ENCODE data around the gene PPP1R17. TPM values are rescaled to one million over a fixed set of nuclear protein-coding genes. Genes with fewer than 3 reads are reported as not detected.

PPP1R17 gene
- total and polyA plus RNA-seq, 2 donors (not counting 1 experiment from before 2014, with no cell fraction given) = 0.20 TPM; not detected in 1

DNA sequence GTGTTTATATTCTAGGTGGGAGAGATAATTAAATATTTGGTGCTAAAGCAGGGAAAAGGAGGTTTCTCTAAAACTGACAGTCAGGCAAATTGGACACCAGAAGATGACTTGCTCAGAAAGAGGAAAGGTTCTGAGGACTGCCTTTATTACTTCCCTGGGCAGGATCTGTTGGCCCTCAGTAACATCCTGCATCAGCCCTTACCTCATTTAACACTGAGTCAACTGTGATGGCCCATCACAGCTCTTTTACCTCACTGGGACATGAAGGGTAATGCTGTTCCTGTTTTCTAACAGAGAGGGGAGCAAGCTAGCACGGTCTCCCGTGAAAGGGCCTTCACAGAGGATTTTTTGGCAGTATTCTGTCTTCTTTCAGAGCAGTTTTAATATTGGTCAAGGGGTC lies 12.0 kb downstream of the PPP1R17 start:
- ChIA-PET CTCF (no interaction called here), POLR2A (no interaction called here)
- DNase-seq = no peak
- no peak for TF ChIP-seq EZH2 (IDR thresholded peaks at IDR 0.05; ENCODE audit: borderline replicate concordance, insufficient read depth, low read depth, low read length, poor library complexity, severe bottlenecking)
- TF ChIP-seq, protein P1, sequence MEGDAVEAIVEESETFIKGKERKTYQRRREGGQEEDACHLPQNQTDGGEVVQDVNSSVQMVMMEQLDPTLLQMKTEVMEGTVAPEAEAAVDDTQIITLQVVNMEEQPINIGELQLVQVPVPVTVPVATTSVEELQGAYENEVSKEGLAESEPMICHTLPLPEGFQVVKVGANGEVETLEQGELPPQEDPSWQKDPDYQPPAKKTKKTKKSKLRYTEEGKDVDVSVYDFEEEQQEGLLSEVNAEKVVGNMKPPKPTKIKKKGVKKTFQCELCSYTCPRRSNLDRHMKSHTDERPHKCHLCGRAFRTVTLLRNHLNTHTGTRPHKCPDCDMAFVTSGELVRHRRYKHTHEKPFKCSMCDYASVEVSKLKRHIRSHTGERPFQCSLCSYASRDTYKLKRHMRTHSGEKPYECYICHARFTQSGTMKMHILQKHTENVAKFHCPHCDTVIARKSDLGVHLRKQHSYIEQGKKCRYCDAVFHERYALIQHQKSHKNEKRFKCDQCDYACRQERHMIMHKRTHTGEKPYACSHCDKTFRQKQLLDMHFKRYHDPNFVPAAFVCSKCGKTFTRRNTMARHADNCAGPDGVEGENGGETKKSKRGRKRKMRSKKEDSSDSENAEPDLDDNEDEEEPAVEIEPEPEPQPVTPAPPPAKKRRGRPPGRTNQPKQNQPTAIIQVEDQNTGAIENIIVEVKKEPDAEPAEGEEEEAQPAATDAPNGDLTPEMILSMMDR (IDR thresholded peaks at IDR 0.05) = no peak
- intact Hi-C loops (cut with micrococcal nuclease) = no loop called here
- no peak for ATAC-seq (ENCODE audit: low read depth)
- no peaks in the 10 kb centered on the region for H3K79me2 ChIP-seq (ENCODE audit: control insufficient read depth, insufficient read depth, low read length)
- H4K20me1 ChIP-seq (ENCODE audit: control insufficient read depth, insufficient read depth, low read length, poor library complexity, severe bottlenecking) = no peaks in the 10 kb centered on the region
- Mint-ChIP-seq H3K4me1 (peaks cover 6% of the 10 kb centered on the region), H3K27ac (no peak overlapping the region), H3K9me3 (ENCODE audit: insufficient read depth) (no peaks in the 10 kb centered on the region), H3K27me3 (no peaks in the 10 kb centered on the region), H3K4me3 (no peak overlapping the region)
- no peak overlapping the region for H3K9ac ChIP-seq (ENCODE audit: low read length)
- H3K4me1 ChIP-seq (ENCODE audit: control insufficient read depth in 2 of 2, insufficient read depth in 2 of 2, low read length in 2 of 2) = no peaks in the 10 kb centered on the region
- H3K36me3 ChIP-seq (replicated peaks in 1 of 2; ENCODE audit: control extremely low read depth in 1 of 2, control insufficient read depth in 1 of 2, extremely low read depth in 1 of 2, insufficient read depth in 2 of 2, low read length in 1 of 2) = no peaks in the 10 kb centered on the region
- H3K27me3 ChIP-seq (replicated peaks in 1 of 4; ENCODE audit: control extremely low read depth in 1 of 4, control insufficient read depth in 3 of 4, insufficient read depth in 4 of 4, low read length in 3 of 4) = no peaks in the 10 kb centered on the region
- no peak overlapping the region for H2AFZ ChIP-seq (ENCODE audit: insufficient read depth, low read depth, low read length, poor library complexity, severe bottlenecking)
- no peak overlapping the region for H3K4me3 ChIP-seq (ENCODE audit: control extremely low read depth in 1 of 5, extremely low read depth in 1 of 5, insufficient read depth in 1 of 5, low read depth in 2 of 5, low read length in 4 of 5)
- no peak overlapping the region for H3K4me2 ChIP-seq (replicated peaks; ENCODE audit: low read depth, low read length, poor library complexity, severe bottlenecking)
- H3K9me3 ChIP-seq (ENCODE audit: control extremely low read depth in 1 of 3, control insufficient read depth in 2 of 3, insufficient read depth in 1 of 3, low read length in 2 of 3) = no peaks in the 10 kb centered on the region
- H3K27ac ChIP-seq (ENCODE audit: low read length in 2 of 2) = no peak overlapping the region
- WGBS (ENCODE audit: insufficient coverage) = no CpG with 5 or more reads among the region's 2 CpGs

DNA sequence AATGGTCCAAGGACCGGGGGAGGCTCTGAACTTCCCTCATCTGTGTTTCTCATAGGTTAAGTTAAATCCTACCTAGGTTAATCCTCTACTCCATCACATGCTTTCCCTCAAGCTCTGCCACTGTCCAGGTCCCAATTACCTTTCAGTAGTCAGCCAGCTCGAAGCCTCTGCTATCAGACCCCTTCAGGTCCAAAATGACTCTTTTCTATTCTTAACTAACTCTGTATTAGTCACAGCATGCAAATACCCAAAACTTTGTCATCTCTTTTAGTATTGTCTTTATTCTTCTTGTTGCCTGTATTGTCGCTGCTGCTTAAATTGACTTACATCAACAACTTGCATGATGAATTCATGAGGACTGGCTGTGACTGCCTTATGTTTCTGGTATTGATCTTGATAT lies 15.3 kb downstream of the PPP1R17 start:
- Mint-ChIP-seq H3K9me3 (ENCODE audit: insufficient read depth) (no peaks in the 10 kb centered on the region), H3K4me3 (no peak overlapping the region), H3K27ac (no peak overlapping the region), H3K27me3 (no peaks in the 10 kb centered on the region), H3K4me1 (peaks cover 9% of the 10 kb centered on the region)
- TF ChIP-seq, protein P1 (IDR thresholded peaks at IDR 0.05) = no peak
- TF ChIP-seq EZH2 (IDR thresholded peaks at IDR 0.05; ENCODE audit: borderline replicate concordance, insufficient read depth, low read depth, low read length, poor library complexity, severe bottlenecking) = no peak
- intact Hi-C loops (cut with micrococcal nuclease) = no loop called here
- H3K79me2 ChIP-seq (ENCODE audit: control insufficient read depth, insufficient read depth, low read length) = no peaks in the 10 kb centered on the region
- ChIA-PET POLR2A (no interaction called here), CTCF (no interaction called here)
- WGBS (ENCODE audit: insufficient coverage) = no CpG with 5 or more reads among the region's 3 CpGs
- no peaks in the 10 kb centered on the region for H3K4me1 ChIP-seq (ENCODE audit: control insufficient read depth in 2 of 2, insufficient read depth in 2 of 2, low read length in 2 of 2)
- H3K9me3 ChIP-seq (ENCODE audit: control extremely low read depth in 1 of 3, control insufficient read depth in 2 of 3, insufficient read depth in 1 of 3, low read length in 2 of 3) = no peaks in the 10 kb centered on the region
- ATAC-seq (ENCODE audit: low read depth) (no peak), DNase-seq (no peak)
- H3K9ac ChIP-seq (ENCODE audit: low read length) = no peak overlapping the region
- H3K4me2 ChIP-seq (replicated peaks; ENCODE audit: low read depth, low read length, poor library complexity, severe bottlenecking) = no peak overlapping the region
- no peaks in the 10 kb centered on the region for H3K36me3 ChIP-seq (replicated peaks in 1 of 2; ENCODE audit: control extremely low read depth in 1 of 2, control insufficient read depth in 1 of 2, extremely low read depth in 1 of 2, insufficient read depth in 2 of 2, low read length in 1 of 2)
- no peak overlapping the region for H3K4me3 ChIP-seq (ENCODE audit: control extremely low read depth in 1 of 5, extremely low read depth in 1 of 5, insufficient read depth in 1 of 5, low read depth in 2 of 5, low read length in 4 of 5)
- H3K27ac ChIP-seq (ENCODE audit: low read length in 2 of 2) = no peak overlapping the region
- H3K27me3 ChIP-seq (replicated peaks in 1 of 4; ENCODE audit: control extremely low read depth in 1 of 4, control insufficient read depth in 3 of 4, insufficient read depth in 4 of 4, low read length in 3 of 4) = no peaks in the 10 kb centered on the region
- H2AFZ ChIP-seq (ENCODE audit: insufficient read depth, low read depth, low read length, poor library complexity, severe bottlenecking) = no peak overlapping the region
- no peaks in the 10 kb centered on the region for H4K20me1 ChIP-seq (ENCODE audit: control insufficient read depth, insufficient read depth, low read length, poor library complexity, severe bottlenecking)

Data from B cell (primary cell).